CD4-positive, alpha-beta T cell treated with Interleukin-2 at 100 ng/mL for 4 hours (primary cell): ENCODE data around the gene RANBP17.
A peak's percentile ranks its signal among the peaks of the same experiment; 100 is the strongest.
"Not testable (repeated sequence)": the region's sequence is repeated elsewhere in the genome, so short reads cannot be mapped to it uniquely, and the experiment has no call there.

Experiments used
- DNase-seq: peaks from one replicate; pipeline ENCODE4 v3.0.0-alpha.2; 2020; ENCODE audit warnings: low spot score

The RANBP17 gene

DNA sequence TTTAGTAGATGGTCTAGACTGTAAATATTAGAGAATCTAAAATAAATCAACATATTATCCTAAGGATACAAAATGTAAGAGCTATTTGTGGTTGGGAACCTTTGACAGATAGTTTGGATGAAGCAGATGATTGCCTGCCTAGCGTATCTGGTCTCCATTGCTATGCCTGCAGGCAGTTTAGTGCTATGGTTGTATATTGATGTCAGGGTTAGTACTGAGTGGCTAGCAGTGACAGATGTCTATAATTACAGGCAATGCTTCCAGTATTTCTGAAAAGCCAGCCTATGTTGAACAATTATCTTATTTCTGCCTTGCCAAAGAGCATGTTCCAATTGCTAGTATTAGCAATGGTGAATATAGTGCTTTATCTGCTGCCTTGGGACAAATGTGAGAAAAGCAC is 296.0 kb downstream of the RANBP17 start:
- no peak for DNase-seq

GRCh38 chr5:171158581-171158980 is 296.8 kb downstream of the RANBP17 start:
- DNase-seq = no peak

- no peak for DNase-seq
Measured at GRCh38 chr5:171162165-171162564, 300.3 kb downstream of the RANBP17 start.

- no peak for DNase-seq
Measured at GRCh38 chr5:171162596-171162995, 300.8 kb downstream of the RANBP17 start.

GRCh38 chr5:171166766-171167165 is 304.9 kb downstream of the RANBP17 start:
- no peak for DNase-seq

- no peak for DNase-seq
Measured at GRCh38 chr5:171168171-171168570, 306.4 kb downstream of the RANBP17 start.

DNA sequence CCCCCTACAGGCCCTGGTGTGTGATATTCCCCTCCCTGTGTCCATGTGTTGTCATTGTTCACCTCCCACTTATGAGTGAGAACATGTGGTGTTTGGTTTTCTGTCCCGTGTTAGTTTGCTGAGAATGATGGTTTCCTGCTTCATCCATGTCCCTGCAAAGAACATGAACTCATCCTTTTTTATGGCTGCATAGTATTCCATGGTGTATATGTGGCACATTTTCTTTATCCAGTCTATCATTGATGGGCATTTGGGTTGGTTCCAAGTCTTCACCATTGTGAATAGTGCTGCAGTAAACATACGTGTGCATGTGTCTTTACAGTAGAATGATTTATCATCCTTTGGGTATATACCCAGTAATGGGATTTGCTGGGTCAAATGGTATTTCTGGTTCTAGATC is 313.1 kb downstream of the RANBP17 start:
- DNase-seq = not testable (repeated sequence)

DNA sequence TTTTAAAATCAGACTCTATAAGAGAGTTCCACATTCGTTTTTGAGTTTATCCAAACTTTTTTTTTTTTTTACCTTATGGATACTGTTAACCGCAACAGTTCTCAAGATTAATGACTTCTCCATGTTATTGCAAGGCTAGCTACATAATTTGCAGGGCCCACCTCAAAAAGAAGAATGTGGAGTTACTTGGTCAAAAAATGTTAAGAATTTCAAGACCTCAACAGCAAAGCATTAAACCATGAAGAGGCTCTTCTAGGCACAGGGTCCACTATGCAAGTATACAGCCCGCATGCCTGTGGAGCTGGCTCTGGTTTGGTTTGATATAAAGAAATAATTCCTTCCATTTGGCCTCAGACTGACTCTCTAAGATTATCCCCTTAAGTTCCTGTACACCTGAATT is 313.9 kb downstream of the RANBP17 start:
- DNase-seq = no peak

- DNase-seq = not testable (repeated sequence)
Measured at GRCh38 chr5:171178190-171178589, 316.4 kb downstream of the RANBP17 start.

- DNase-seq = no peak
Measured at GRCh38 chr5:171188016-171188415, 326.2 kb downstream of the RANBP17 start.

DNA sequence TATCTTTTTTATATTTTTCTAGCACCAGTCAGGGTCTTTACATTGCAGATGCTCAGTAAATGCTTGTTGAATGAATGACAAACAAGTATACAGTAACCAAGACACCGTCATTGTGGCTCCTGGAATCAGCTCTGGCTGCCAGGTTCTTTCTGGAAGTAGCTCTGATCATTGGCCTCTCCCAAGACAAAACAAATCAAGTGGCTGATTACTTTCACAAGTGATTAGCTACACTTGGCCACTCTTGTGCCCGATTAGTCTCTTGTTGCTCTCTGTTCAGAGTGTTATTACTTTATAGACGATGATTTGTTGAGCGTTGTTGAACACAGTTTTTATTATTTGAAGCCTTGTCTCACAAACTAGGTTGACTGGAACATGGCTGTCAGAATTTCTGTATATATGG is 327.6 kb downstream of the RANBP17 start:
- no peak for DNase-seq

GRCh38 chr5:171192111-171192510 is 330.3 kb downstream of the RANBP17 start:
- no peak for DNase-seq

GRCh38 chr5:171201310-171201709 is 339.5 kb downstream of the RANBP17 start:
- DNase-seq = no peak

DNA sequence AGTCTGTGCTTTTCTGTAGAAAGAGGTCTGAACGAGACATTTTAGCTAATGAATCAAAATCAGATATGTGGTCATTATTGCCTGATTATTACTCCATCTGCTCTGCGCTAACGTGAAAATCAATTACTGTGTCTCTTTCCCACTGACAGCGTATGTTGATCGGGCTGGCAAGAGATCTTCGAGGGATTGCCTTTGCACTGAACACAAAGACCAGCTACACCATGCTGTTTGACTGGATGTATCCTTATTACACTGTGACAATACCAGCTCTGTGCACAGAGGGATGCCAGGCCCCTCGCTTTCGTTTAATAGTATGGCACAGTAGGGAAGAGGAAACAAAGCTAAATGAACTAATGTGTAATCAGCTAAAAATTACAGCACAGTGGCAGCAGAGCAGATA is 343.6 kb downstream of the RANBP17 start:
- no peak for DNase-seq

- peak; percentile 42 for DNase-seq
Measured at GRCh38 chr5:171207256-171207847, 345.5 kb downstream of the RANBP17 start.

DNA sequence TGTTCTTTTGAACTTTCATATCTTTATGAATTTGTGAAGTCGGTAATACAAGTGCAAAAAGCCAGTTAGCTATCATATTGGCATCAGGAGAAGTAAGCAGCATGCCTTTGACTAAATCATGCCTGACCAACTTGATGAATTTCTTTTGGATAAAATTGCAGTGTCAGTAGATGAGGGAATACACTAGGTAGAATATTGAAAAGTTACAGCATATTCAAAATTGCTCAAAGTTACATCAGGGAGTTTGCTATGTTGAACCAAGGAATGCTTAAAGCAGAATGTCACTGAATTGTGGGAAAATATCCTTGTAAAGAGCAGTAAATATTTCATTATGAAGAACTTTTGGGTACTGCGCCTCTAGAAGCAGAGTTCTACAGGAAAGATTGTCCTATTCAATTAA is 360.1 kb downstream of the RANBP17 start:
- DNase-seq = no peak

GRCh38 chr5:171223927-171224326 is 362.1 kb downstream of the RANBP17 start:
- no peak for DNase-seq

GRCh38 chr5:171226096-171226754 is 364.4 kb downstream of the RANBP17 start:
- DNase-seq = no peak

DNA sequence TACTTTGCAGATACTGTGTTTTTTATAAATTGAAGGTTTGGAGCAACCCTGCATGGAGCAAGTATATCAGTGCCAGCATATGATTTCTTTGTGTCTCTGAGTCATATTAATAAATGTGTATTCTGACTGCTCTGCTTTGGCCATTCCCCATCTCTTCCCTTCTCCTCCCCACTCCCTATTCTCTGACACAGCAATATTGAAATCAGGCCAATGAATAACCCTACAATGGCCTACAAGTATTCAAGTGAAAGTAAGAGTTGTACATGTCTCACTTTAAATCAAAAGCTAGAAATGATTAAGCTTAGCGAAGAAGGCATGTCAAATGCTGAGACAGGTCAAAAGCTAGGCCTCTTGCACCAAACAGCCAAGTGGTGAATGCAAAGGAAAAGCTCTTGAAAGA is 365.0 kb downstream of the RANBP17 start:
- DNase-seq = no peak

DNA sequence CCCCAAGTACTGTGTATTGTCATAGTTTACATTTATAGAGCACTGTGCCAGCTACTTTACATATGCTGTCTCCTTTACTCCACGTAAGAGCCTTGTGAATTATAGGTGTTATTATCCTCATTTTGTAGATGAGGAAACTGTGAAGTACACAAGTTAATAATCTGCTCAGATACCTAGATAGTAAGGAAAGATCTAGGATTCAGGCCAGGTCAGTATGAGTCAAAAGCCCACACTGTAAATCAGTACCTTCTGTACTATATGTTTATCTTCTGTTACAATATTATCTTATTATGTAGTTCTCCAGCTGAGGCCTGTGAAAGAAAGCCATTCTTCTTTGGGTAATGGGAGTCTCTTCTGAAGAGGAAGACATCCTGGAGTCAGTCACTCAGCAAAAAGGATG is 374.8 kb downstream of the RANBP17 start:
- DNase-seq = no peak

DNA sequence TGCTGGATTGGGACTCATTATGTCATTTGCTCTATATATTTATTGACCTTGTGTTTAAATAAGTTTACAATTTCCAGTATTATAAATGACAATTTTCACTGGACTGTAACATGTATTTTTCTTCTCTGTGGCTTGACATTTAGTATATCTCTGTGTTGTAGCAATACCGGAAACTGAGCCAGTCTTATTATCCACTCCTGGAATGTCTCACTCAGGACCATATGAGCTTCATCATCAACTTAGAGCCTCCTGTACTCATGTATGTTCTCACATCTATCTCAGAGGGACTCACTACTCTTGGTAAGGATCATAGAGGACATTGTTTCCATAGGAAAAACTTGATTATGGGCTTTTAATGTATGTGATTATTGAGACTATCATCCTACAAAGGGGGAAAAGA is 380.7 kb downstream of the RANBP17 start:
- DNase-seq = no peak

DNA sequence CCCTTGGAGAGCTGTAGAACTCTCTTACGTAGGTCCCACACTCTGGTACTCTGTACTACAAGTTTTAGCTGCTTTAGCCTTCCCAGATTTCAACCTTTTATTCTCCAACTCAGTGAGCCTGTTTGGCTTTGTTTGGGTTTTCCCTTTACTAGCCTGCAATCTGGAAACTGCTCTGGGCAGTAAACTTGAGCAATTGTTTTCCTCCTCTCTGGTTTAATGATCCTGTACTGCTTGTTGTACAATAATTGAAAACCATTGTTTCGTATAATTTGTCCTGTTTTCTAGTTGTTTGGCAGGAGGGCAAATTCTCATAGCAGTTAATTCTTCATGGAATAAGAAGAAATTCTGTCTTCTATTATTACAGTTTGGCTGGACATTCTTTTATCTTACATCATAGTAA is 384.4 kb downstream of the RANBP17 start:
- DNase-seq = no peak

- no peak for DNase-seq
Measured at GRCh38 chr5:171249460-171249859, 387.6 kb downstream of the RANBP17 start.

DNA sequence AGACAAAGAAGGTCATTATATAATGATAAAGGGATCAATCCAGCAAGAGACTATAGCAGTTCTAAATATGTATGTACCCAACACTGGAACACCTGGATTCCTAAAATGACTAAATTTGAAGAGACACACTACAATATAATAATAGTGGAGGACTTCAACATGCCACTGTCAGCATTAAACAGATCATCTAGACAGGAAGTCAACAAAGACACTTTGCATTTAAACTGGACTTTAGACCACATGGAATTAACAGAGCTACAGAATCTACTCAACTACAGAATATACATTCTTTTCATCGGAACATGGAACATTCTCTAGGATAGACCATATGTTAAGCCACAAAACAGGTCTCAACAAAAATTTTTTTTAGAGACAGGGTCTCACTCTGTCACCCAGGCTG is 388.9 kb downstream of the RANBP17 start:
- no peak for DNase-seq
